Stimulated activated CD4-positive, alpha-beta T cell treated with anti-CD3 and anti-CD28 coated beads, Interleukin-15, amount 100 ng/mL, for 24 hours (primary cell): Measurements from ENCODE around the gene CSN1S1.
"Not testable (repeated sequence)": the region's sequence is repeated elsewhere in the genome, so short reads cannot be mapped to it uniquely, and the experiment has no call there.

Source experiments
- DNase-seq: peaks from one replicate; pipeline ENCODE4 v3.0.0-alpha.2; 2020

The CSN1S1 gene, protein sequence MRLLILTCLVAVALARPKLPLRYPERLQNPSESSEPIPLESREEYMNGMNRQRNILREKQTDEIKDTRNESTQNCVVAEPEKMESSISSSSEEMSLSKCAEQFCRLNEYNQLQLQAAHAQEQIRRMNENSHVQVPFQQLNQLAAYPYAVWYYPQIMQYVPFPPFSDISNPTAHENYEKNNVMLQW

DNA sequence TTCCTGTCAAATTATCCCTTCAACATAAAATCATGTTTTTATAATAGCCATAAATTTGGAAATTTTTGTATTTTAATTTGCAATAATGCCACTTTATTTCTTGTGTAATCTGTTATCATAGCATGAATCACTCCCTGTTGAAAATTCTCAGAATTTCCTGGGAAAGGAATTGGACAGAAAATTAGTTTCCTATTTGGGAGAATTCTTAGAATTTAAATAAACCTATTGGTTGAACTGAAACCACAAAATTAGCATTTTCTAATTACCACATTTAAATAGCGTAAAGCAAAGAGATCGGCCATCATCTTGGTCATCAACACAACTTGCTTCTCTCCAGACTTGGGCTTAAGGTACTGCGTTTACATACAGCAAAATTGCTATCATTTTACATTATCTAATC, at the start of gene CSN1S1:
Gene CSN1S1 (plus strand): TSS at position 301 of the 400 bp plus-strand sequence. CDS start 1,488 bp downstream, outside the sequence.
- DNase-seq, result no peak

DNA sequence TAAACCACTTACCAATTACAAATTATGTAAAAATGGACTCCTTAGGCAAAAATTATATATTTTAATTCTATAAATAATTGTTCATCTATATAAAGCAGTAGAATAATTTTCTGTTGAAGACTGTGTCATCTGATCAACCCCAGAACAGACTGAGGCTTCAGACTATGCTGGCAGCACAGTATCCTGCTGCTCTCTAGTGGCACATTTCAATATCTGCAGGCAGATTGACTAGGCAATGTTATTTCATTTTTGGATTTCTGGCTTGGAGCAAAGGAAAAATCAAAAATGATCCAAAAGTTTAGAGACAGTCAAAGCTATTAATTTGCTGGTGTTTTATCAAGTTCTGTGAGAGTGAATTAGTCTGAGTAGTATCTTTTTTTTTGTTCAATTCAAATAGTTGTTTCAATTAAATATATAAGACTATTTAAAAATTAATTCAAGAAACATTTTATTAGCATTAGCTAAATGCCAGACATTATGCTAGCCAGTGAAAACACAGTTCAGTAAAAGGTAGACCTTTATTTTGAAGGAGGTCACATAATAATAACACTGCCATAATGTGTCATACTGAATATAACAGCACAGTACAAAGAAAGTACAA, 49.6 kb upstream of the CSN1S1 start:
- peak; percentile 17 for DNase-seq

DNA sequence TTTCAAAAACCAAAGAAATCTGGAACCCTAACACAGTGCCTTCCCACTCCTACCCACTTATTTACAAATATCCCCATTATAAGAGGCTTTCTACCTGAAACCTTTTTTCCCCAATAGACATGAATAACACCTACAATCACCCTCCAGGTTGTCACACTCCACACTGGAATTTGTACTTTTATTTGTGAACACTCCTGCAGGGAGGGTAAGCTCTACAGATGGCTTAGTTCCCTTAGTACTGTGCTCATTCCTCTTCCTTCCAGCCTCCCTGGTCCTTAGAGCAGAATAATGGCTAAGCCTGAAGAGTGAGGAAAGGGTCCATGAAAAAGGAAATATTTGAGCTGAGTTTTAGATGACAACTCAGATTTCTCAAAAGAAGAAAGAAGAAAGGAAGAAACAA, 48.7 kb upstream of the CSN1S1 start:
- DNase-seq, result no peak

DNA sequence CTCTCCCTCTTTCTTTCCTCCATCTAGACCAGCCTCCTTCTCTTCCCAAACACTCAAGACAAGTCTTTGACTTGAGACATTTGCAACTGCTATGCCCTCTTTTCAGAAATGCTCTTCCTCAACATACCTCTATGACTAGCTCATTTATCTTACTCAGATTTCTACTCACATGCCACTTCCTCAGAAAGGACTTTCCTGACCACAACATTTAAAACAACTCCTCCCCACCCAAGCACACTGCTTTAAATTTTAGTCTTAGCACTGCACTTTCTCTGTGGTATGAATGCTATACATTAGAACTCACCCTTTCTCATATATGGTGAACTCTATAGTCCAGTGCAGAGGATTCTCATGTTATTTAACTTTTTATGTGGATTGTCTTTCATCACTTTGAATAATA, 42.5 kb upstream of the CSN1S1 start:
- no peak for DNase-seq

DNA sequence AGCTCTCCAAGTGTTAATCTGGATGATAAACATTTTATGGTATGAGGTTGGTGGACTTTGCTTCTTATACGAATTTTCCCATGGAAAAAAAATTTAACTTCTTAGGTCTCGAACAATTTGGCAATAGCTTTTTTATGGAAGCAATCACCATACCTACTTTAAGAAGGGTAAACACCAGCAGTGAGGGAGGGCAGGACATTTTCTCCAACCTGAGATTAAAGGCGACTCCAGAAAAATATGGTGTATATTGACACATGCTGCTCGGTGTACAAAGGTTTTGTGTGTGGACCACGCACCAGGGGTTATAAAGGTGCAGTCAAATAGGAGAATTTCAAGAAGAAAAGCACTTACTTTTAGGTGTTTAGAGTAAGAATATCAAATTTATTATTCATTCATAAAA, 36.7 kb upstream of the CSN1S1 start:
- no peak for DNase-seq

DNA sequence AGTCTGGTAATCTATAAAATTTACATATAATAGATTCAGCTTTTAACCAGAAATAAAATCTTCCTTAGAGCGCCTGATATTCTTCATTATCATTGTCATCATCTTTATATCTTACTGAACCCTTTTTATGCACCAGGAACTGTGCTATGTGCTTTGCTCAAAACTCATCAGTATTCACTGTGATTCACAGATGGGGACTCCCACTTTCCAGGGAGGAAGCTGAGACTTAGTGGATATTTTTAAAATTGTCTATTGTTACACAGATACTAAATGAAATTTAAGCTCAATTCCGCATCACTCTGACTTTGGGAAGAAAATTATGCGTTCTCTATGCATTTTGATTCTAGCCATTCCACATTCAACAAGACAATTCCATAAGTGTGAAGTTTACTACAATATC, 36.1 kb upstream of the CSN1S1 start:
- DNase-seq, result no peak

DNA sequence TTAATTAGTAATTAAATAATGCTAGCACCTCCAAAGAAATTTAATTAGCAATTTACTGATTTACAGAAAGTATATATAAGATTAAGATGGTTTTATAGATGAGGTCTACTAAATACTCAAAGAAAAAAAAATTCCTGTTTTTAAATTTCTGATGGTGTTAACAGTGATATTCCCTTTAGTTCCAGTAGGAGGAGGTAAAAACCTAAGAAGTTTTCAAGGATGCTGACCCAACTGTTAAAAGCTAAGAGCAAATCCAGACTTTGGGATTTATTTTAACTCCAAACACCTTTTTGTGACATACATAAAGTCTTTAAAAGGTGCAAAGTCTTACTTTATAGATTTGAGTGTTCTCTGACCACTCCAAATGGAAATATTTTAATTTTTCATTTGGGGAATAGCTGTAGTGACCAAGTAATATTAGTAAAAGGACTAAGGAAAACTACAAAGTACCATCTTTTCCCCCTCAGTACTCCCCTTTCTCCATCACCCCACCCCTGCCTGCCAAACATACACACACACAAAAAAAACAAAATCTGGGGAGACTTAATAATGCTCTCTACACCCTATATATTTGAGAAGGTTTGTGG, 34.2 kb upstream of the CSN1S1 start:
- no peak for DNase-seq

DNA sequence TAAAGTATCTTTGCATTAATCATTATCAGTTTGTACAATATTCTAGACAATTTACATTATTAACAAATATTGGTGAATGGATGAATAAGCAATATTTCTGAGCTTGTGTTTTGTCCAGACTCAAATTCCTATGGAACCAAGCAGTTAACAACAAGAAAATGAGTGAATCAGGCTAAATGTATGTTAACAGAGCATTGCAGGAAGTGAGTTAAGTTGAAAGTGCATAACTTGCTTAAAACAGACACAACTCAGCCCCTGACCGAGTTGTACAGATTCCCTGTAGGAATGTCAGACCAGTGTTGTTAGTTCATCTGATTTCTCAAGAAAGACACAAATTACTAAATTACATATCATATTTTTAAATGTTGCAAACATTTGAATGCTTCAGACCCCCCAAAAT, 23.7 kb upstream of the CSN1S1 start:
- no peak for DNase-seq

DNA sequence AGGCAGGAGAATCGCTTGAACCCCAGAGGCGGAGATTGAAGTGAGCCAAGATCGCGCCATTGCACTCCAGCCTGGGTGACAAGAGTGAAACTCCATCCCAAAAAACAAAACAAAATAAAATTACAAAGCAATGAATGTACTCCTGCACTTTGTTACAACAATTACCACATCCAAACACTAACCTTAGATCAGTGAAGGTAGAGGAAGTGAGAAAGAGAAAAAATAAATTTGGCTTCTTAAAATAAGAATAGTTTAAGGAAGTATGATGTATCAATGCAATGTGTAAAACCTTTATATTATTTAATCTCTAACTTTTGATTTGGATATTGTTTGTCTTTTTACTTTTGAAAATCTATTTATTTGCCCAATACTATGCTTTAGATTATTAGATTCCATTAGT, 21.7 kb upstream of the CSN1S1 start:
- DNase-seq, result no peak

DNA sequence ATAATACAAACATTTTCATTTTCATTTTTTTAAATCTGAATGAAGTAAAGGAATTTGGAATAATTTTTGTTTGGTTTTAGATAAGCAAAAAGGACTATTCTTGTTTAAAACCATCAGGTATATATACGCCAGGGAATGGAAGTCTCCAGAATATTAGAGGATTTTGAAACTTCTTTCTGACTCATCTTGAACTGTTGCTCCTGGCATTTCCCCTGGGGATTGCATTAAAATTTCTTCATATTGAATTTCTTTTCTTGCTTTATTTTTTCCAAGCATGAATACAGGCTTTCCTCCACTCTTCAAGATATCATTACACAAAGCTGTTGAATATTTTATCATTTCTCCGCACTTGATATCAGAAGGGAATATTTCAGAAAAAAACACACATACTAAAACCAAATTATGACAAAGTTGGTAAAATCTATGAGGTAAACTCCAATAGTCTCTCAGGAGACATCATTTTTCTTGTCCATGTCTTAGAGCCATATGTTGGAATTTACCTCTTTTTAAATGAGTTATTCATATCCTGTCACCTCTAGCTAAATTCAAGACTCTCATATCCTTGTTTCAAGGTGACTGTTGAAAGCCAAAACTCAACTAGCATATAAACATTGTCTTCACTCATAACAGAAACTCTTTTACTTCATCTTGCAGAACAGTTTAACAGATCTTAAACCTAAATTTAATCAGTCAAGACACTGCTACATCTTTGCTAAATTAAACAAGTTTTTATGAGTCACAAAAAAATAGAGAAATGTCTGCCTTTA, 20.7 kb upstream of the CSN1S1 start:
- no peak for DNase-seq

DNA sequence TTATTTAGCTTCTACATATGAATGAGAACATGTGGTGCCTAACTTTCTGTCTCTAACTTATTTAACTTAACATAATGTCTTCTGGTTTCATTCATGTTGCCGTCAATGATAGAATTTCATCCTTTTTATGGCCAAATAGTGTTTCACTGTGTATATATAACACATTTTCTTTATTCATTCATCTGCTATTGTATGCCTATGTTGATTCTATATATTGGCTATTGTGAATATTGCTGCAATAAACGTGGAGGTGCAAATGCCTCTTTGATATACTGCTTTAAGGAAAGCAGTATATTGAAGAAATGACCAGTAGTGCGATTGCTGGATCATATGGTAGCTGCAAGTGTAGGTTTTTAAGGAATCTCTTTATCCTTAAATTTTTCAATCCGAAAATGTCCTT, 10.0 kb upstream of the CSN1S1 start:
- DNase-seq, result no peak

DNA sequence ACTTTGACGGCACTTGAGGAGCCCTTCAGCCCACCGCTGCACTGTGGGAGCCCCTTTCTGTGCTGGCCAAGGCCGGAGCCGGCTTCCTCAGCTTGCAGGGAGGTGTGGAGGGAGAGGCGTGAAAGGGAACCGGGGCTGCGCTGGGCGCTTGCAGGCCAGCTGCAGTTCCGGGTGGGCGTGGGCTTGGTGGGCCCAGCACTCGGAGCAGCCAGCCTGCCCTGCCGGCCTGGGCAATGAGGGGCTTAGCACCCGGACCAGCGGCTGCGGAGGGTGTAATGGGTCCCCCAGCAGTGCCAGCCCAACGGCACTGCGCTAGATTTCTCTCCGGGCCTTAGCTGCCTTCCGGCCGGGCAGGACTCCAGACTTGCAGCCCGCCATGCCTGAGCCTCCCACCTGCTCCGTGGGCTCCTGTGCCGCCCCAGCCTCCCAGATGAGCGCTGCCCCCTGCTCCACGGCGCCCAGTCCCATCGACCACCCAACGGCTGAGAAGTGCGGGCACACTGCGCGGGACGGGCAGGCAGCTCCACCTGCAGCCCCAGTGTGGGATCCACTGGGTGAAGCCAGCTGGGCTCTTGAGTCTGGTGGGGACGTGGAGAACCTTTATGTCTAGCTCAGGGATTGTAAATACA, 7.0 kb upstream of the CSN1S1 start:
- DNase-seq, result not testable (repeated sequence)

DNA sequence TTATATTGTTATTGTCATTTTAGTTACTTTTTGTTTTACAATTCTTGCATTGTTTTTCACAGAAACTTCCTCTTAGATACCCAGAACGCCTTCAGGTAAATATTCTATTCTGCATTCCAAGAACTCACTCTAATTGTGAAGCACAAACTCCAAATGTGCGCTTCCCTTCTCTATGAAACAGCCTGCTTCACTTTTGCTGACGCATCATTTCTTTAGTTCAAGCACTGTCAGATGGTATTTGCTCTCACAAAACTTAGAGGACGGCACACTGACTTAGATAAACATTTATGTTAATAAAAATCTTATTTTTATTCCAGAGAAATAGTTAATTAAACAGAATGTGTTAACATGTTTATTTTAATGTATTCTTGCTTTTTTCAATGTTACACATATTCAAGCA, 3.3 kb downstream of the CSN1S1 start:
- no peak for DNase-seq

DNA sequence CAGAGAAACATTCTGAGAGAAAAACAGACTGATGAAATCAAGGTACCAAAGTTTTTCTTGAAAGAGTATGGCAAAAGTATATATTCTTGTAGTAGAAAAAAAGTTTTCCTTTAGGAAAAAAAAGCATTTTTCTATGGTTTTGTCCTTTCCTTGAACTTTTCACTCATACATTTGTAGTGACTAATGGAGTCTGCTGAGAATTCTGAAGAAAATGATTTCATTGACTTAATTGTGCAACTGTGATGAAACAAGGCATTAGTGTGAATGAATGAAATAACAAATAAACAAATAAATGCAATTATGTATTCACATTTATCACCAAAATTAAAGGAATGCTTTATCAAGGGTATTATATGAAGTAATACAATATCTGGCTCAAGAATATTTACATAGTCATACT, 5.7 kb downstream of the CSN1S1 start:
- DNase-seq, result no peak

DNA sequence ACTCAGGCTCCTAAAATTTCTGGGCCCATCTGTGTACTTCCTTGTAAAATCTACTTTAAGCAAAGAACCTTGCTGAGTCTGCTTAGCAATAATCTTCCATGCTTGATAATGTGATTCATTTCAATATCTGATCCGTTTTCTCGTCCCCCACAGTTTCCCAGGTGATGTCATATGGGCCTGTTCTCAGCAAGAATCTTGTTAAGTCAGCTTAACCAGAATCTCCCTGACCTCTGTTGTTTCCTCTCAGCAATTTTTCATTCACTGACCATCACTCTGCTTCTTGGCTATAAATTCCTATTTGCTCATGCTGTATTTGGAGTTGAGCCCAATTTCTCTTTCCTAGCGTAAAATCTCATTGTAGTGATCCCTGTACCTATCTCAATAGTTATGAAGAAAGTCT, 20.7 kb downstream of the CSN1S1 start:
- no peak for DNase-seq

DNA sequence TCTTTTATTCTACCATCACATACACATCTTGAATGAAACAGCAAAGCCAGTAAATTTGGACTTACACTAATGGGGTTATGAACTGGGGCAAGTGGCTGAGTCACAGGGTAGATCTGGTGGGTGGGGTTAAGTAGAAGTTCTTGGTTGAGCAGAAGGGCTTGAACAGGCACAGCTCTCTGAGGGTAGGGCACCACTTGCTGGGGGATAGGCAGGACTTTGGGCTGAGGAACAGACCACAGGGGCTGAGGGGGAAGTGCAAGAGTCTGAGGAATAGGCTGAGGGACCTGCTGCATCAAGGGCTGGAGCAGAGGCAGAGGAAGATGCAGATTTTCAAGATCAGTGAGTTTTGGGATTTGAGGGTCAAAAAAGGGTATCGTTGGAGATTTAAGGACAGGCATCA, 26.3 kb downstream of the CSN1S1 start:
- DNase-seq, result no peak

DNA sequence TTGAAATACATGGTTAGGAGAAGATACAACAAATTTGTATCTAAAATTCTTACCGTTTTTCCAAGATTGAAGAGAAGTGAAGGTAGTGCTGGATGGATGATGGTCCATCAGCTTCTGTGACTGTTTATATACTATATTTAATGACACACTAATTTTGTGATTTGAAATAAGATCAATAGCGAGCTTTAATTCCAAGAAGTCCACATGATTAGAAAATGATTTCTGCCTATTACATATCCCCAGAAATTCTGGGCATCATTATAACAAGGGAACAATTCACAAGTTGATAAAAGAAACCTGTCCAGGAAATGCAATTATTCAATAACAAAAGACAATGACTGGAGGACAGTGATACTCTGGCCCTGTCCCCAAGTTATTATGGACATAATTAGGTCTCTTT, 34.8 kb downstream of the CSN1S1 start, which contains the start of gene CSN2:
Gene CSN2 (minus strand): TSS at position 101 of the 400 bp plus-strand sequence. CDS start 4,733 bp downstream, outside the sequence.
- DNase-seq, result no peak

DNA sequence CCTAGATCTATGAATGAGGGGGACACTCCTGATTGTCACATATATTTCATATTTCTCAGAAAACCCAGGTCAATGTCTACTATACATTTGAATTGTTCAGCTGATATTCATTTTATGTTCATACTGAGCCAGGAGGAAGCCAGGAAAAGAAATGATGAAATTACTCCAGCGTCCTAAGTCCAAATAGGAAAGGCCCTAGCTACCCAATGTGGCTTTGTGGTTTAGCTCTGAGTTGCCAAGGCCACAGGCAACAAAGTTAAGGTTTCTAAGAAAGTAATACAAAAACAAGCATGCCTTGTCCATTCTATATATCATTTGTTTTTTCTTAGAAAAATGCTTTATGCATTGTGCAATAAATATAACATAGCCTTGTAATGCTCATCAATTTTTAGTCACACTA, 39.2 kb downstream of the CSN1S1 start:
- no peak for DNase-seq

DNA sequence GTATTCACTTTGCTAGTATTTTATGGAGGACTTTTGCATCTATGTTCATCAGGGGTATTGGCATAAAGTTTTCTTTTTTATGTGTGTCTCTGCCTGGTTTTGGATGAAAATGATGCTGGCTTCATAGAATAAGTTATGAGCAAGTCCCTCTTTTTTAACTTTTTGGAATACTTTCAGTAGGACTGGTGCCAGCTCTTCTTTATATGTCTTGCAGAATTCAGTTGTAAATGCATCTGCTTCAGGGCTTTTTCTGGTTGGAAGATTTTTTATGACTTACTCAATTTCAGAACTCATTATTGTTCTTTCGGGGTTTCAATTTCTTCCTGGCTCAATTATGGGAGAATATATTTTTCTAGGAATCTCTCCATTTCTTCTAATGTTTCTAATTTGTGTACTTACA, 43.8 kb downstream of the CSN1S1 start:
- DNase-seq, result no peak

DNA sequence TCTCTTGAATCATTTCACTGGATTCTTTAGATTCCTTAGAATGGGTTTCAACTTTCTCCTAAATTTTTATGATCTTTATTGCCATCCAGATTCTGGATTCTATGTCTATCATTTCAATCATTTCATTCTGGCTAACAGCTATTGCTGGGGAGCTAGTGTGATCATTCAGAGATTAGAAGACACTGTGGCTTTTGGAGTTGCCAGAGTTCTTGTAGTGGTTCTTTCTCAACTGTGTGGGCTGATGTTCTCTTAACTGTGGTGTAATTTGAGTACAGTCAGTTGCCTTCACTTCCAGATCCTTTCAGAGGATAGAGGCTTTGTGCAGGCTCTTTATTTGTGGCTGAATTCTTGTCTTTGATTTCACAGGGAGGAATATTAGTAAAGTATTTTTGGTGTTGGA, 46.7 kb downstream of the CSN1S1 start:
- no peak for DNase-seq

DNA sequence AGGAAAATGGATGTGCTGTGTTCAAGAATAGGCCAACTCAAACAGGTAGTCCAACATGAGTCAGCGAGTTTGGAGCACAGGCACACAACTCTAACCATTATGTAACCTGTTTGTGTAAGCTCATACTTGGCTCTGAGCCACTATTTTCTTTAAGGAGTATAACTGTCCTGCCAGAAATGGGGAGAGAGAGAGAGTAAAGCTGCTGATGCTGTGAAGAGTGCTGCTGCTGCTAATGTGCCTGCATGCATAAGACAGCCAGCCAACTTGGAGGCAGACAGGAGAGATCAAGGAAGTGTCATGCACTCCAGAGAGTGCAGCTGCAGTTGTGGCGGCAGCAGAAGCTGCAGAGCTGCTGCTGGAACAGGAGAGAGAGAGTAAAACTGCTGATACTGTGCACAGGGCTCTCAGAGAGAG, 53.2 kb downstream of the CSN1S1 start:
- DNase-seq, result no peak

DNA sequence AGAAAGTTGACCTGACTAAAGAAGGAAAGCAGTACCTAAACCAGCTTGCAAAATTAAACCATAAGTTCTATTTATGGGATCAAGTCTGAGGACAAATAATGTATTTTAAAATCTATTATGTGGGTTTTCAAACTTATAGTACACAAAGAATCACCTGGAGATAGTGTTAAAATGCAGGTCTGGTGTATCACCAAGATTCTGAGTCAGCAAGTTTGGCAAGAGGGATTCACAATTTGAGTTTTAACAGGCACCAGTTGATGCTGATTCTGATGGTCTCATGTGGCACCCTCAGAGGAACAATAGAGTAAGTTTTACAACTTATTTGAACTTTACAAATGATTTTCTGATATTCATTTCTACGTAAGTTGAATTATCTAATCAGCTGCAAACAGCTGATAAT, 55.8 kb downstream of the CSN1S1 start:
- no peak for DNase-seq

DNA sequence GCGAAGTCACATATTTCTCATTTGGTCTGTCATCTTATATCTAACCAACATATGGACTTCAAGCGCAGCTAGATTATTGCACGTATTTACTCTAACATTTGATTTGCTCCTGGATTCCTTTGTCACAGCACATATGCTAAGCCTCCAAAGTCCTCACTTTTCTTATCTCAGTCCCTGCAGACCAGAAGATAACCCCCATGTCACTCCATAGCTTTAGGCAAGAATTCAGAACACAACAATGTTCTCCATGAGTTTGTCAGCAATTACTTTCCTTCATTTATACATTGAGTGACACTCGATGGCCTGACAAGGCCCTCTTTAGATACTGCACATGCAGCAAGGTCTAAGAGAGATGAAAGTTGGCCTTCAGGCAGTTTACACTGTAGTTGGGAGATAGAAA, 60.1 kb downstream of the CSN1S1 start:
- no peak for DNase-seq

DNA sequence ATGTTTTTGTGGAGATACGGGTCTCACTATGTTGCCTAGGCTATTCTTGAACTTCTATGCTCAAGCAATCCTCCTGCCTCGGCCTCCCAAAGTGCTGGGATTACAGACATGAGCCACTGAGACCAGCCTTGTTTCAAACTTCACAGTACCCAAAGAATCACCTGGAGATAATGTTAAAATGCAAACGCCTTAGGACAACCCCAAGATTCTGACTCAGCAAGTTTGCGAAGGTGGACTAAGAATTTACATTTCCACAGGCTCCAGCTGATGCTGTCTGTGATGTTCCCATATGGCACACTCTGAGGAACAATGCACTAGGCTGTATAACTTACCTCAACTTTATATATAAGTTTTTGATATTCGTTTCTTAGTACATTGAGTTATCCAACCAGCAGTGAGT, 63.9 kb downstream of the CSN1S1 start:
- no peak for DNase-seq
